Tibial artery (tissue), 4 donors: ENCODE data around the gene AGXT2.

ENCODE experiments used
- DNase-seq, 2 donors: peaks; one replicate each; pipeline ENCODE4 v3.0.0-alpha.2; 2019
- H3K27ac ChIP-seq, 2 donors: fragments of 200-600 bp; sonication (generic) in 1 of 2; 1 replicate in 1 of 2; 2 replicates in 1 of 2; pipeline ENCODE4 v1.5.1; 2018 to 2019; ENCODE audit warnings: mild to moderate bottlenecking in 1 of 2
- H3K27me3 ChIP-seq, 2 donors: fragments of 200-600 bp; sonication (generic) in 1 of 2; one replicate each; pipeline versions ENCODE4 v1.5.1 to v1.6.0; 2016 to 2019
- H3K36me3 ChIP-seq, 3 donors: fragments of 200-600 bp; sonication (generic) in 2 of 3; one replicate each; pipeline ENCODE4 v1.5.1; 2016 to 2019; ENCODE audit warnings: mild to moderate bottlenecking in 2 of 3
- H3K4me1 ChIP-seq, 4 donors: fragments of 200-600 bp; sonication (generic) in 2 of 4; 1 replicate in 3 of 4; 2 replicates in 1 of 4; pipeline ENCODE4 v1.5.1; 2016 to 2019
- H3K4me3 ChIP-seq, 2 donors: fragments of 200-600 bp; sonication (generic) in 1 of 2; 1 replicate in 1 of 2; 2 replicates in 1 of 2; pipeline ENCODE4 v1.5.1; 2018 to 2019; ENCODE audit warnings: mild to moderate bottlenecking in 2 of 2
- H3K9me3 ChIP-seq, 3 donors: fragments of 200-600 bp; sonication (generic) in 1 of 3; one replicate each; pipeline ENCODE4 v1.5.1; 2016 to 2019
- intact Hi-C: fragments of 100-400 bp; cut with DNase I; formaldehyde crosslinking; loops from one replicate; pipeline ENCODE4 v1.15.0; 2023; ENCODE audit warnings: low total_unique reads
- TF ChIP-seq, protein P1 (sequence below), 2 experiments: fragments of 200-600 bp in 1 of 2; fragments of 450-650 bp in 1 of 2; IDR thresholded peaks; one replicate each; pipeline ENCODE4 v1.5.1; 2017 to 2019; ENCODE audit warnings: antibody characterized with exemption in 2 of 2, mild to moderate bottlenecking in 1 of 2, moderate library complexity in 1 of 2

Gene AGXT2

DNA sequence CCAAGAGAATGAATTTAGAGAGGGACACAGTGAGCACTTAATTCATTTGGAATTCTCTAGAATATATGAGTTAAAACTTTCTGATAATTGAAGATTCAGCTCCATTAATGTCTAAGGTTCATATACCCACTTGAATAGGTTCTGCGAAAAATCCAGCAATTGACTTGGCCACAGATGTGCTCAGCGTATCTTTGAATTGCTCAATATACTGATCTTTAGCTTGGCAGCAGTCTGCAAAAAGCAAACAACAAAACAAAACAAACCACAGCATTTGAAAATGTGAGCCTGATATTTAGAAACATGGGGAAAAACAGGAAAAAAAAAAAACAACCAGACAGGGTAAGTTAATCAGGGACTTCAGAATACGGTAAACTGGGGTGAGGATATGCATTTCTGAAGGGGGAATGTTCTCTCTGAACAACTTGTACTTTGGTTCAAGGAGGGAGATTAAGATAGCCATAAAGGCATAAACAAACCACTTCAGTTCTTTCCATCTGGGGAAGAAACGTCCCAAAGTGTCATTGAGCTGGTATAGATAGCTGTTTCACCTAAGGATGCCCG, 21.4 kb downstream of the AGXT2 start:
- no peaks in the 10 kb centered on the region for H3K9me3 ChIP-seq
- no peaks in the 10 kb centered on the region for H3K4me1 ChIP-seq
- H3K36me3 ChIP-seq, result no peaks in the 10 kb centered on the region
- DNase-seq, result no peak
- intact Hi-C loops, result no loop called here
- H3K4me3 ChIP-seq, result no peak overlapping the region
- no peak overlapping the region for H3K27ac ChIP-seq
- no peaks in the 10 kb centered on the region for H3K27me3 ChIP-seq
- TF ChIP-seq, protein P1, sequence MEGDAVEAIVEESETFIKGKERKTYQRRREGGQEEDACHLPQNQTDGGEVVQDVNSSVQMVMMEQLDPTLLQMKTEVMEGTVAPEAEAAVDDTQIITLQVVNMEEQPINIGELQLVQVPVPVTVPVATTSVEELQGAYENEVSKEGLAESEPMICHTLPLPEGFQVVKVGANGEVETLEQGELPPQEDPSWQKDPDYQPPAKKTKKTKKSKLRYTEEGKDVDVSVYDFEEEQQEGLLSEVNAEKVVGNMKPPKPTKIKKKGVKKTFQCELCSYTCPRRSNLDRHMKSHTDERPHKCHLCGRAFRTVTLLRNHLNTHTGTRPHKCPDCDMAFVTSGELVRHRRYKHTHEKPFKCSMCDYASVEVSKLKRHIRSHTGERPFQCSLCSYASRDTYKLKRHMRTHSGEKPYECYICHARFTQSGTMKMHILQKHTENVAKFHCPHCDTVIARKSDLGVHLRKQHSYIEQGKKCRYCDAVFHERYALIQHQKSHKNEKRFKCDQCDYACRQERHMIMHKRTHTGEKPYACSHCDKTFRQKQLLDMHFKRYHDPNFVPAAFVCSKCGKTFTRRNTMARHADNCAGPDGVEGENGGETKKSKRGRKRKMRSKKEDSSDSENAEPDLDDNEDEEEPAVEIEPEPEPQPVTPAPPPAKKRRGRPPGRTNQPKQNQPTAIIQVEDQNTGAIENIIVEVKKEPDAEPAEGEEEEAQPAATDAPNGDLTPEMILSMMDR (IDR thresholded peaks at IDR 0.05), result no peak

GRCh38 chr5:35024911-35025510, 22.7 kb downstream of the AGXT2 start:
- no peak overlapping the region for H3K27ac ChIP-seq
- H3K36me3 ChIP-seq, result no peaks in the 10 kb centered on the region
- H3K9me3 ChIP-seq, result no peaks in the 10 kb centered on the region
- no peak overlapping the region for H3K4me3 ChIP-seq
- intact Hi-C loops, result no loop called here
- H3K27me3 ChIP-seq, result no peaks in the 10 kb centered on the region
- DNase-seq, result no peak
- TF ChIP-seq, protein P1 (IDR thresholded peaks at IDR 0.05), result no peak
- no peaks in the 10 kb centered on the region for H3K4me1 ChIP-seq

DNA sequence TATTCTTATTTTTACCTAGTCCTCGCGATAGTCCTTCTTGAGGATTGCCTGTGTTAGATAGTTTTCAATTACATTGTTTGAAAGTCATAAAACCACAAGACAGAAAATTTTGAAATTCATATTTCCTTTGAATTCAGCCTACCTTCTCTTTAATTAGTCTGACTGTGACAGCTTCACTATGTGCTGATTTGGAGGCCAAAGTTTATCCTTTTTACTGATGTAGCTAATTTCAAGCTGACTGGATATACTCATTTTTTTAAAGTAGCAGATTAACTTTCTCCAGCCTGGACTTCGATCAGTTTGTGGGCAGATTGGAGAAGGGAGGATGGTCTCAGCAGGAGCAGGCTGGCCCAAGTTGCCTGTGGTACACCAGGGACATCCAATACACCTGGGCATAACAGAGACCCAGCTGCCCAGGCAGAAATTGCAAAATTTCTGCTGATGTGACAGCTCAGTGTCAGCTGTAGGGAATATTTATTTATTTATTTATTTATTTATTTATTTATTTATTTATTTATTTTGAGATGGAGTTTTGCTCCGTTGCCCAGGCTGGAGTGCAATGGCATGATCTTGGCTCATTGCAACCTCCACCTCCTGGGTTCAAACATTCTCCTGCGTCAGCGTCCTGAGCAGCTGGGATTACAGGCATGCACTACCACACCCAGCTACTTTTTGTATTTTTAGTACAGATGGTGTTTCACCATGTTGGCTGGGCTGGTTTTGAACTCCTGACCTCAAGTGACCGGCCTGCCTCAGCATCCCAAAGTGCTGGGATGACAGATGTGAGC, 24.2 kb downstream of the AGXT2 start:
- Histone ChIP-seq H3K27me3 (no peaks in the 10 kb centered on the region), H3K4me1 (no peaks in the 10 kb centered on the region), H3K27ac (no peak overlapping the region), H3K4me3 (no peak overlapping the region), H3K36me3 (no peaks in the 10 kb centered on the region), H3K9me3 (no peaks in the 10 kb centered on the region)
- intact Hi-C loops, result no loop called here
- TF ChIP-seq, protein P1 (IDR thresholded peaks at IDR 0.05), result no peak
- DNase-seq, result no peak

DNA sequence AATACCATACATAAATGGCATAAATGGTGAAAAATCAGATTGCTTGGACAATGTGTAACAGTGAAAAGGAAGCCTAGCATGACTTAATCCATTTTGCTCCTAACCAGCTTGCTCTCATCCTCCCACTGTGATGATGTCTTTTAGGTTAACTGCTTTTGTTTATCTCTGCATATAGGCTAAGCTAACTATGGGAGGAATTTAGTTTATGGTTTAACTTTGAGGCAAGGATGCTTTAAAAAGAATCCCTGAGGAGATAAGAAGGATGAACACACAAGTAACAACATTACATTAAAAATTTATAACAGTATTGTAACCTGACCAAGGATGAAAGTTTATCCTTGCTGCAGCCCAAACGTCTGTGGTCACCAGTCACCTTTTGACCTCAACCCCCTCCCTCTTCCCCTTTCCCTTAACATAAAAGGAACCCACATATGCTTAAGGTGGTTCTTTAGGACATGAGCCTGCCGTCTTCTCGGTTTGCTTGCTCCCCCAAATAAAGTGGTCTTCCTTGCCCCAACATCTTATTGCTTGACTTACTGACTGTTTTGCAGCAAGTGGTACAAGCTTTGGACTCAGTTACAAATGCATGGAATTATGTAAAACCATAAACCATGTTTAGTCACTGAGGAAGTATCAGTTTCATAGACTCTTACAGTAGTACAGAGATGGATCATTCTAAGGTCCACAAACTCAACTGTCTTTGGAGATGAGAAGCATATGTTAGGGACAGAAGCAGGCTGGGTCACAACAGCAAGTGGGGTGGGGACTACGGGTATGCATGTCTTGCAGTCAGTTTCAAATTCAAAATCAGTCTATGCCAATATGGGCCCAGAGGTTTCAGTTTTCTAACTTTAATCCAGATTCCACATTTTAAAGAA, 31.3 kb downstream of the AGXT2 start:
- Histone ChIP-seq H3K27ac (no peak overlapping the region), H3K27me3 (no peaks in the 10 kb centered on the region), H3K9me3 (no peaks in the 10 kb centered on the region), H3K36me3 (no peaks in the 10 kb centered on the region), H3K4me3 (no peak overlapping the region), H3K4me1 (no peaks in the 10 kb centered on the region)
- DNase-seq, result no peak
- TF ChIP-seq, protein P1 (IDR thresholded peaks at IDR 0.05), result no peak
- intact Hi-C loops, result no loop called here

GRCh38 chr5:35015063-35015462, 32.7 kb downstream of the AGXT2 start:
- no peak for DNase-seq
- H3K4me3 ChIP-seq, result no peak overlapping the region
- H3K27me3 ChIP-seq, result no peaks in the 10 kb centered on the region
- H3K9me3 ChIP-seq, result no peaks in the 10 kb centered on the region
- TF ChIP-seq, protein P1 (IDR thresholded peaks at IDR 0.05), result no peak
- no peak overlapping the region for H3K27ac ChIP-seq
- intact Hi-C loops, result no loop called here
- no peaks in the 10 kb centered on the region for H3K36me3 ChIP-seq
- no peaks in the 10 kb centered on the region for H3K4me1 ChIP-seq
